ENCODE results near the gene DNAJC15.

- TF ChIP-seq ZNF274 (IDR thresholded peaks at IDR 0.05; ENCODE audit: low read depth, low read length): no peak
- no peak for TF ChIP-seq YY1 (IDR thresholded peaks at IDR 0.05; ENCODE audit: insufficient read depth, insufficient read length)
Observed at GRCh38 chr13:43135516-43135915, 112.1 kb downstream of the DNAJC15 start.
